HepG2 (cell line): ENCODE data around the gene ABI3. TPM values are rescaled to one million over a fixed set of nuclear protein-coding genes. Genes with fewer than 3 reads are reported as not detected.
A peak's percentile ranks its signal among the peaks of the same experiment; 100 is the strongest.

Experiments used
- ATAD3A ChIP-seq: sonication (generic); formaldehyde crosslinking; IDR thresholded peaks from 2 replicates; pipeline ENCODE4 v1.4.0; 2020; ENCODE audit warnings: missing genetic modification reagents
- CHD2 ChIP-seq: IDR thresholded peaks from 2 replicates; pipeline ENCODE4 v1.6.1; 2011; ENCODE audit warnings: low read depth, low read length, improper control_type of control experiment
- DNMT1 ChIP-seq: sonication (generic); formaldehyde crosslinking; IDR thresholded peaks from 2 replicates; pipeline ENCODE4 v1.5.1; 2020; ENCODE audit warnings: mild to moderate bottlenecking, missing genetic modification reagents
- ETV5 ChIP-seq: IDR thresholded peaks from 2 replicates; pipeline ENCODE4 v1.6.1; 2018; ENCODE audit warnings: missing biosample characterization, missing genetic modification reagents, inconsistent platforms, borderline replicate concordance
- GABPA ChIP-seq, 2 experiments: IDR thresholded peaks; 2 replicates each; pipeline ENCODE4 v1.6.1; 2011 to 2016; ENCODE audit warnings: low read depth in 2 of 2, low read length in 1 of 2, missing biosample characterization in 1 of 2, missing genetic modification characterization in 1 of 2
- HNRNPL ChIP-seq: fragments of 200-400 bp; formaldehyde crosslinking; IDR thresholded peaks from 2 replicates; pipeline ENCODE4 v1.6.1; 2017; ENCODE audit warnings: mild to moderate bottlenecking, low read depth, low read length
- MIER2 ChIP-seq: IDR thresholded peaks from 2 replicates; pipeline ENCODE4 v1.6.1; 2016; ENCODE audit warnings: missing biosample characterization, missing genetic modification reagents
- NFE2L2 ChIP-seq: fragments of 150-350 bp; IDR thresholded peaks from 2 replicates; pipeline ENCODE4 v1.6.1; 2014; ENCODE audit warnings: low read length
- PAX8 ChIP-seq: sonication (generic); formaldehyde crosslinking; IDR thresholded peaks from 2 replicates; pipeline ENCODE4 v1.8.0; 2022; ENCODE audit warnings: mild to moderate bottlenecking, missing genetic modification reagents, borderline replicate concordance
- PHF21A ChIP-seq: sonication (generic); formaldehyde crosslinking; IDR thresholded peaks from 2 replicates; pipeline ENCODE4 v1.5.0; 2020; ENCODE audit warnings: mild to moderate bottlenecking, missing genetic modification reagents
- SMAD3 ChIP-seq: sonication (generic); formaldehyde crosslinking; IDR thresholded peaks from 2 replicates; pipeline ENCODE4 v1.4.0; 2020; ENCODE audit warnings: missing genetic modification reagents
- SRF ChIP-seq: IDR thresholded peaks from 2 replicates; pipeline ENCODE4 v1.6.1; 2011; ENCODE audit warnings: mild to moderate bottlenecking, low read depth, low read length, moderate library complexity
- ZBTB37 ChIP-seq: sonication (generic); formaldehyde crosslinking; IDR thresholded peaks from 2 replicates; pipeline ENCODE4 v1.4.0; 2020; ENCODE audit warnings: mild to moderate bottlenecking, missing genetic modification reagents
- ZBTB7B ChIP-seq: sonication (generic); formaldehyde crosslinking; IDR thresholded peaks from 2 replicates; pipeline ENCODE4 v1.4.0; 2020; ENCODE audit warnings: missing genetic modification reagents
- ZNF207 ChIP-seq: fragments of 450-650 bp; IDR thresholded peaks from 2 replicates; pipeline ENCODE4 v1.6.1; 2016; ENCODE audit warnings: antibody characterized with exemption, borderline replicate concordance
- ZNF337 ChIP-seq: sonication (generic); formaldehyde crosslinking; IDR thresholded peaks from 2 replicates; pipeline ENCODE4 v1.5.1; 2020; ENCODE audit warnings: missing genetic modification reagents, low read depth, mild to moderate bottlenecking, borderline replicate concordance
- ZNF446 ChIP-seq: sonication (generic); formaldehyde crosslinking; IDR thresholded peaks from 2 replicates; pipeline ENCODE4 v1.5.0; 2020; ENCODE audit warnings: mild to moderate bottlenecking, missing genetic modification reagents
- ZNF83 ChIP-seq: sonication (generic); formaldehyde crosslinking; IDR thresholded peaks from 2 replicates; pipeline ENCODE4 v1.4.0; 2020; ENCODE audit warnings: missing genetic modification reagents, mild to moderate bottlenecking, borderline replicate concordance
- ZSCAN5A ChIP-seq: sonication (generic); formaldehyde crosslinking; IDR thresholded peaks from 2 replicates; pipeline ENCODE4 v1.8.0; 2022; ENCODE audit warnings: mild to moderate bottlenecking, missing genetic modification reagents, borderline replicate concordance
- polyA plus RNA-seq, 8 experiments: library from polyadenylated mRNA; depleted of rRNA in 3 of 8; stranded (reverse) in 7 of 8; unstranded in 1 of 8; fragments of >200 nt; fragmentation: Illumina TruSeq in 4 of 8; extraction: Trizol in 4 of 8; gene quantifications; 2 replicates each; pipeline versions ENCODE4 v1.2.1 to v1.2.3, GENCODE V29; 2011 to 2016; ENCODE audit warnings: low read depth in 4 of 8, missing spikeins in 1 of 8, mixed read lengths in 1 of 8; ENCODE audit not compliant: insufficient read depth in 1 of 8
- total RNA-seq, 5 experiments: library from RNA; depleted of rRNA; stranded (reverse); fragments of >200 nt; fragmentation: Illumina TruSeq; extraction: Trizol; gene quantifications; 2 replicates each; pipeline ENCODE4 v1.2.3, GENCODE V29; 2016; ENCODE audit warnings: low read depth in 1 of 5
- TF ChIP-seq, protein P1 (sequence below): sonication (generic); formaldehyde crosslinking; IDR thresholded peaks from 2 replicates; pipeline ENCODE4 v1.5.0; 2020; ENCODE audit warnings: missing genetic modification reagents, mild to moderate bottlenecking, borderline replicate concordance
- TF ChIP-seq, protein P2 (sequence below): sonication (generic); formaldehyde crosslinking; IDR thresholded peaks from 2 replicates; pipeline ENCODE4 v1.5.0; 2020; ENCODE audit warnings: mild to moderate bottlenecking, missing genetic modification reagents
- TF ChIP-seq, protein P3 (sequence below): sonication (generic); formaldehyde crosslinking; IDR thresholded peaks from 2 replicates; pipeline ENCODE4 v1.4.0; 2020; ENCODE audit warnings: mild to moderate bottlenecking, low read depth, missing genetic modification reagents

ABI3 gene
- total and polyA plus RNA-seq, 2 of the 13 experiments (the other 11 are each of a cell fraction or from before 2014, with no cell fraction given): not detected

GRCh38 chr17:49191917-49192741, 18.4 kb upstream of the ABI3 start (continued):
- peak; percentile 81 for TF ChIP-seq ZSCAN5A (CRISPR knock-in tag)
- no peak for TF ChIP-seq ZNF207
- TF ChIP-seq NFE2L2: no peak
- no peak for TF ChIP-seq GABPA (IDR thresholded peaks at IDR 0.05; ENCODE audit: low read depth, low read length)
- TF ChIP-seq GABPA (CRISPR knock-in tag; IDR thresholded peaks at IDR 0.05; ENCODE audit: low read depth): peak; percentile 73
- TF ChIP-seq SMAD3: peak; percentile 82
- no peak for TF ChIP-seq DNMT1 (CRISPR knock-in tag)
- no peak for TF ChIP-seq HNRNPL
- TF ChIP-seq ZNF83: peak; percentile 85; the same call in 1 of the 2 replicates
- TF ChIP-seq ZBTB37 (CRISPR knock-in tag): peak; percentile 46; the same call in 1 of the 2 replicates
- peak; percentile 86 for TF ChIP-seq ETV5
- TF ChIP-seq ZNF446: peak; percentile 87; the same call in 1 of the 2 replicates
- TF ChIP-seq, protein P1, sequence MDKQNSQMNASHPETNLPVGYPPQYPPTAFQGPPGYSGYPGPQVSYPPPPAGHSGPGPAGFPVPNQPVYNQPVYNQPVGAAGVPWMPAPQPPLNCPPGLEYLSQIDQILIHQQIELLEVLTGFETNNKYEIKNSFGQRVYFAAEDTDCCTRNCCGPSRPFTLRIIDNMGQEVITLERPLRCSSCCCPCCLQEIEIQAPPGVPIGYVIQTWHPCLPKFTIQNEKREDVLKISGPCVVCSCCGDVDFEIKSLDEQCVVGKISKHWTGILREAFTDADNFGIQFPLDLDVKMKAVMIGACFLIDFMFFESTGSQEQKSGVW (CRISPR knock-in tag): no peak
- TF ChIP-seq ATAD3A (CRISPR knock-in tag): no peak
- TF ChIP-seq SRF: peak; percentile 93
- peak; percentile 57; the same call in 1 of the 2 replicates for TF ChIP-seq CHD2
- TF ChIP-seq ZBTB7B (CRISPR knock-in tag): peak; percentile 33; the same call in 1 of the 2 replicates
- peak; percentile 85 for TF ChIP-seq PHF21A
- peak; percentile 90 for TF ChIP-seq ZNF337 (CRISPR knock-in tag)
- TF ChIP-seq, protein P2, sequence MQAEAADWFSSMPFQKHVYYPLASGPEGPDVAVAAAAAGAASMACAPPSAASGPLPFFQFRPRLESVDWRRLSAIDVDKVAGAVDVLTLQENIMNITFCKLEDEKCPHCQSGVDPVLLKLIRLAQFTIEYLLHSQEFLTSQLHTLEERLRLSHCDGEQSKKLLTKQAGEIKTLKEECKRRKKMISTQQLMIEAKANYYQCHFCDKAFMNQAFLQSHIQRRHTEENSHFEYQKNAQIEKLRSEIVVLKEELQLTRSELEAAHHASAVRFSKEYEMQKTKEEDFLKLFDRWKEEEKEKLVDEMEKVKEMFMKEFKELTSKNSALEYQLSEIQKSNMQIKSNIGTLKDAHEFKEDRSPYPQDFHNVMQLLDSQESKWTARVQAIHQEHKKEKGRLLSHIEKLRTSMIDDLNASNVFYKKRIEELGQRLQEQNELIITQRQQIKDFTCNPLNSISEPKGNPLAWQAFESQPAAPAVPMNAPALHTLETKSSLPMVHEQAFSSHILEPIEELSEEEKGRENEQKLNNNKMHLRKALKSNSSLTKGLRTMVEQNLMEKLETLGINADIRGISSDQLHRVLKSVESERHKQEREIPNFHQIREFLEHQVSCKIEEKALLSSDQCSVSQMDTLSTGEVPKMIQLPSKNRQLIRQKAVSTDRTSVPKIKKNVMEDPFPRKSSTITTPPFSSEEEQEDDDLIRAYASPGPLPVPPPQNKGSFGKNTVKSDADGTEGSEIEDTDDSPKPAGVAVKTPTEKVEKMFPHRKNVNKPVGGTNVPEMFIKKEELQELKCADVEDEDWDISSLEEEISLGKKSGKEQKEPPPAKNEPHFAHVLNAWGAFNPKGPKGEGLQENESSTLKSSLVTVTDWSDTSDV (CRISPR knock-in tag): no peak; the same call in 1 of the 2 replicates
- peak; percentile 64; the same call in 1 of the 2 replicates for TF ChIP-seq MIER2 (CRISPR knock-in tag)
- TF ChIP-seq, protein P3, sequence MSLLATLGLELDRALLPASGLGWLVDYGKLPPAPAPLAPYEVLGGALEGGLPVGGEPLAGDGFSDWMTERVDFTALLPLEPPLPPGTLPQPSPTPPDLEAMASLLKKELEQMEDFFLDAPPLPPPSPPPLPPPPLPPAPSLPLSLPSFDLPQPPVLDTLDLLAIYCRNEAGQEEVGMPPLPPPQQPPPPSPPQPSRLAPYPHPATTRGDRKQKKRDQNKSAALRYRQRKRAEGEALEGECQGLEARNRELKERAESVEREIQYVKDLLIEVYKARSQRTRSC (CRISPR knock-in tag): peak; percentile 93
- TF ChIP-seq PAX8: 0 out of 2 replicates have a peak, but pooled peaks have one; percentile 34
